ENCODE results near the gene METTL6. TPM values are rescaled to one million over a fixed set of nuclear protein-coding genes. Genes with fewer than 3 reads are reported as not detected.

The METTL6 gene
- total RNA-seq, 2 experiments from 2014 or later: 12.7 to 23.5 TPM

DNA sequence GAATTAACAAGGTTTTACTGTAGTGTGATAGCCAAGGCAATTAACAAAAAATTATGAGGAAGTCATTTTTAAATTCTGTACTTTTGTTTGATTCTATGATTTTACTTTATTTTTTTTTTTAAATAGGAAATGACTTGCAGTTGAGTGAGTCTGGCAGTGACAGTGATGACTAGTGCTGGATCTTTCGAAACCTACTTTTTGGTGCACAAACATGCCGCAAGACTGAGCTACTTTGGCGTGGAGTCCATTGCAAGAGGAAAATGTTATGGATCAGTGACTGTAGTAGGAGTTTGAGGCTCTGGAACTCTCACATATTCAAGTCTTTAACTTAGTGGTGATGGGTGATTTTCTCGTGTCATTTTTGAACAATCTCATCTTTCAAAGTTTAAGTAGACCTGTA is 11.6 kb upstream of the METTL6 start:
- no peak overlapping the region for H2AFZ ChIP-seq (ENCODE audit: low read length)
- H3K27ac ChIP-seq (ENCODE audit: low read depth, low read length, poor library complexity, severe bottlenecking): no peak overlapping the region
- TF ChIP-seq EZH2phosphoT487 (IDR thresholded peaks at IDR 0.05; ENCODE audit: borderline replicate concordance, low read depth, low read length): no peak
- TF ChIP-seq, protein P1, sequence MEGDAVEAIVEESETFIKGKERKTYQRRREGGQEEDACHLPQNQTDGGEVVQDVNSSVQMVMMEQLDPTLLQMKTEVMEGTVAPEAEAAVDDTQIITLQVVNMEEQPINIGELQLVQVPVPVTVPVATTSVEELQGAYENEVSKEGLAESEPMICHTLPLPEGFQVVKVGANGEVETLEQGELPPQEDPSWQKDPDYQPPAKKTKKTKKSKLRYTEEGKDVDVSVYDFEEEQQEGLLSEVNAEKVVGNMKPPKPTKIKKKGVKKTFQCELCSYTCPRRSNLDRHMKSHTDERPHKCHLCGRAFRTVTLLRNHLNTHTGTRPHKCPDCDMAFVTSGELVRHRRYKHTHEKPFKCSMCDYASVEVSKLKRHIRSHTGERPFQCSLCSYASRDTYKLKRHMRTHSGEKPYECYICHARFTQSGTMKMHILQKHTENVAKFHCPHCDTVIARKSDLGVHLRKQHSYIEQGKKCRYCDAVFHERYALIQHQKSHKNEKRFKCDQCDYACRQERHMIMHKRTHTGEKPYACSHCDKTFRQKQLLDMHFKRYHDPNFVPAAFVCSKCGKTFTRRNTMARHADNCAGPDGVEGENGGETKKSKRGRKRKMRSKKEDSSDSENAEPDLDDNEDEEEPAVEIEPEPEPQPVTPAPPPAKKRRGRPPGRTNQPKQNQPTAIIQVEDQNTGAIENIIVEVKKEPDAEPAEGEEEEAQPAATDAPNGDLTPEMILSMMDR (conservative IDR thresholded peaks at IDR 0.05; ENCODE audit: low read length): no peak
- ChIA-PET POLR2A (no interaction called here), CTCF (ENCODE audit: unreplicated experiment) (no interaction called here)
- H3K4me3 ChIP-seq (ENCODE audit: low read depth, low read length, poor library complexity, severe bottlenecking): no peak overlapping the region
- no peaks in the 10 kb centered on the region for H3K4me1 ChIP-seq (ENCODE audit: insufficient read depth, low read length, poor library complexity, severe bottlenecking)
- no peak overlapping the region for H3K4me2 ChIP-seq (ENCODE audit: low read length)
- intact Hi-C loops (cut with micrococcal nuclease; ENCODE audit: unreplicated experiment): no loop called here
- no peaks in the 10 kb centered on the region for H3K79me2 ChIP-seq (ENCODE audit: insufficient read depth, low read depth, low read length)
- H4K20me1 ChIP-seq (ENCODE audit: insufficient read depth, low read length): 0 out of 2 replicates have a peak, but pooled peaks cover 4% of the 10 kb centered on the region
- DNase-seq (ENCODE audit: low spot score): no peak
- H3K9me3 ChIP-seq (ENCODE audit: low read length): no peaks in the 10 kb centered on the region
- BruUV-seq (replicated peaks): no TSS peak
- peaks cover 92% of the 10 kb centered on the region for H3K36me3 ChIP-seq (ENCODE audit: insufficient read depth, low read length)
- no peaks in the 10 kb centered on the region for H3K9me2 ChIP-seq (ENCODE audit: insufficient read depth, low read length)

DNA sequence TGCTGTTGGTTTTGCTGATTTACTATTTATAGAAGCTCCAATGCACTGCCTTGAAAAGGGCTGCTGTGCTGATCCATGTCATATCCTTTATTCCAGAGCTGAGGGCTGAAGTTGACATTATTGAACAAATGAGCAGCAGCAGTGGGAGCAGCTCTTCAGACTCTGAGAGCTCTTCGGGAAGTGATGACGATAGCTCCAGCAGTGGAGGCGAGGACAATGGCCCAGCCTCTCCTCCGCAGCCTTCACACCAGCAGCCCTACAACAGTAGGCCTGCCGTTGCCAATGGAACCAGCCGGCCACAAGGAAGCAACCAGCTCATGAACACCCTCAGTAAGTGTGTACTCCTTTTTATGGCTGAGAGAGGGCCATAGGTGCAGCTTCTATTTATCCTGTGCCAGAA is 8.9 kb upstream of the METTL6 start:
- Histone ChIP-seq H3K36me3 (ENCODE audit: insufficient read depth, low read length) (peaks cover 98% of the 10 kb centered on the region), H3K4me1 (ENCODE audit: insufficient read depth, low read length, poor library complexity, severe bottlenecking) (no peaks in the 10 kb centered on the region), H3K9me3 (ENCODE audit: low read length) (no peaks in the 10 kb centered on the region), H3K9me2 (ENCODE audit: insufficient read depth, low read length) (no peaks in the 10 kb centered on the region), H2AFZ (ENCODE audit: low read length) (no peak overlapping the region), H3K4me3 (ENCODE audit: low read depth, low read length, poor library complexity, severe bottlenecking) (no peak overlapping the region), H3K27ac (ENCODE audit: low read depth, low read length, poor library complexity, severe bottlenecking) (no peak overlapping the region), H3K79me2 (ENCODE audit: insufficient read depth, low read depth, low read length) (peaks cover 5% of the 10 kb centered on the region; the same call in 1 of the 2 replicates), H4K20me1 (ENCODE audit: insufficient read depth, low read length) (0 out of 2 replicates have a peak, but pooled peaks cover 4% of the 10 kb centered on the region), H3K4me2 (ENCODE audit: low read length) (no peak overlapping the region)
- TF ChIP-seq EZH2phosphoT487 (IDR thresholded peaks at IDR 0.05; ENCODE audit: borderline replicate concordance, low read depth, low read length): no peak
- TF ChIP-seq, protein P1 (conservative IDR thresholded peaks at IDR 0.05; ENCODE audit: low read length): no peak
- DNase-seq (ENCODE audit: low spot score): no peak
- POLR2A ChIA-PET: interaction anchor here (0.7 kb wide), 1 partner anchor 412 kb away, joined by 3 read pairs; no protein-coding TSS in a partner anchor
- CTCF ChIA-PET (ENCODE audit: unreplicated experiment): no interaction called here
- BruUV-seq (replicated peaks): no TSS peak
- intact Hi-C loops (cut with micrococcal nuclease; ENCODE audit: unreplicated experiment): no loop called here

DNA sequence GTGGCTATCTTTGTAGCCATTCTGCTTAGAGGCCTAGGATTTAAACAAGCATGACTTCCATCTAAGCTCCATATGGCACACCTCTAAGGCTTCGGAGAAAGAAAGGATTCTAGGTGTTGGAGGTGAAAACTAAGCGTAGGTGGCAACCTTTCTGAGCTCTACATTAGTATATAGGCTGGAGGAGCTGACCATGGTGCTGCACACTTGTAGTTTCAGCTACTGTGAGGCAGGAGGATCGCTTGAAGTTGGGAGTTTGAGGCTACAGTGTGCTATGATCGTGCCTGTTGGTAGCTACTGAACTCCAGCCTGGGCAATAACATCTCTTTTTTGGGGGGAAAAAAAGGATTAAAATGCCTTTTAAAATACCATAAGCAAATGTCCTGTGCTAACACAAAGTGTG is 7.4 kb upstream of the METTL6 start:
- no peak overlapping the region for H3K27ac ChIP-seq (ENCODE audit: low read depth, low read length, poor library complexity, severe bottlenecking)
- ChIA-PET CTCF (ENCODE audit: unreplicated experiment) (no interaction called here), POLR2A (interaction anchor here (1.1 to 1.3 kb wide), 2 partner anchors 10 to 16 kb away, joined by 3 read pairs; no protein-coding TSS in a partner anchor)
- no peak overlapping the region for H3K4me2 ChIP-seq (ENCODE audit: low read length)
- H3K9me3 ChIP-seq (ENCODE audit: low read length): no peaks in the 10 kb centered on the region
- no peak overlapping the region for H2AFZ ChIP-seq (ENCODE audit: low read length)
- DNase-seq (ENCODE audit: low spot score): no peak
- intact Hi-C loops (cut with micrococcal nuclease; ENCODE audit: unreplicated experiment): no loop called here
- no TSS peak for BruUV-seq (replicated peaks)
- peaks cover 97% of the 10 kb centered on the region for H3K36me3 ChIP-seq (ENCODE audit: insufficient read depth, low read length)
- H3K4me3 ChIP-seq (ENCODE audit: low read depth, low read length, poor library complexity, severe bottlenecking): no peak overlapping the region
- H4K20me1 ChIP-seq (ENCODE audit: insufficient read depth, low read length): 0 out of 2 replicates have a peak, but pooled peaks cover 4% of the 10 kb centered on the region
- H3K4me1 ChIP-seq (ENCODE audit: insufficient read depth, low read length, poor library complexity, severe bottlenecking): no peaks in the 10 kb centered on the region
- no peaks in the 10 kb centered on the region for H3K9me2 ChIP-seq (ENCODE audit: insufficient read depth, low read length)
- TF ChIP-seq, protein P1 (conservative IDR thresholded peaks at IDR 0.05; ENCODE audit: low read length): no peak
- TF ChIP-seq EZH2phosphoT487 (IDR thresholded peaks at IDR 0.05; ENCODE audit: borderline replicate concordance, low read depth, low read length): no peak
- peaks cover 14% of the 10 kb centered on the region; the same call in 1 of the 2 replicates for H3K79me2 ChIP-seq (ENCODE audit: insufficient read depth, low read depth, low read length)
